ENCODE data around the gene ACAP2. TPM values are rescaled to one million over a fixed set of nuclear protein-coding genes. Genes with fewer than 3 reads are reported as not detected.
"Not testable (repeated sequence)": the region's sequence is repeated elsewhere in the genome, so short reads cannot be mapped to it uniquely, and the experiment has no call there.

Gene ACAP2
- total RNA-seq (2013): 164 TPM
- polyA plus RNA-seq (10 to 100 TPM; 41.5 to 96.5 (median 71.6) TPM), polyA minus RNA-seq (72.0 and 86.0 TPM in 2 replicates), total RNA-seq (106 to 473 (median 368) reads per million in 11 experiments)

- peak within 1 kb of the TSS; percentile 98 for H3K9ac ChIP-seq (ENCODE audit: insufficient read depth, low read length, poor library complexity, severe bottlenecking)
- peak; percentile 99 to 100 (median 99) for DNase-seq
- H3K4me1 ChIP-seq (ENCODE audit: control insufficient read depth in 1 of 2, insufficient read depth in 2 of 2, low read length in 2 of 2): peaks cover 50 to 67% of the 10 kb centered on the region in 2 donors
- WGBS (ENCODE audit: insufficient coverage): under 1% methylated on average over 106 of the region's 106 CpGs
- peaks cover 48% of the 10 kb centered on the region for H4K20me1 ChIP-seq (ENCODE audit: insufficient read depth, low read length)
- peak within 1 kb of the TSS; percentile 85 to 95 (median 87) for H3K4me3 ChIP-seq (replicated peaks in 1 of 3; ENCODE audit: low read depth in 2 of 3, low read length in 3 of 3)
- Mint-ChIP-seq H3K4me1 (peaks cover 62% of the 10 kb centered on the region), H3K4me3 (peak within 1 kb of the TSS; percentile 90 to 96), H3K27ac (peak within 1 kb of the TSS; percentile 92 to 98 (median 97)), H3K36me3 (no peaks in the 10 kb centered on the region), H3K9me3 (no peaks in the 10 kb centered on the region), H3K27me3 (ENCODE audit: low read depth in 3 of 3) (no peaks in the 10 kb centered on the region)
- H2AFZ ChIP-seq (ENCODE audit: insufficient read depth, low read depth, low read length, poor library complexity, severe bottlenecking): peak within 1 kb of the TSS; percentile 78
- no peaks in the 10 kb centered on the region for H3K27me3 ChIP-seq (ENCODE audit: control insufficient read depth in 2 of 2, insufficient read depth in 2 of 2, low read length in 2 of 2)
- H3K9me3 ChIP-seq (replicated peaks in 1 of 2; ENCODE audit: control insufficient read depth in 1 of 2, insufficient read depth in 1 of 2, low read length in 2 of 2): no peaks in the 10 kb centered on the region
- H3K4me2 ChIP-seq (replicated peaks; ENCODE audit: extremely low read depth, low read length, poor library complexity, severe bottlenecking): peak within 1 kb of the TSS; percentile 91
- H3K27ac ChIP-seq (ENCODE audit: low read depth in 1 of 2, low read length in 2 of 2): peak within 1 kb of the TSS; percentile 95
- H3K36me3 ChIP-seq (replicated peaks in 1 of 2; ENCODE audit: control insufficient read depth in 1 of 2, insufficient read depth in 2 of 2, low read length in 2 of 2): no peaks in the 10 kb centered on the region
- intact Hi-C loops (cut with micrococcal nuclease): loop anchor here (5.0 kb wide), 2 partner anchors 100 to 180 kb away; partner anchors contain the start of gene PPP1R2 (in 1 of the 2)
- peaks cover 57% of the 10 kb centered on the region for H3K79me2 ChIP-seq (ENCODE audit: insufficient read depth, low read length)
- TF ChIP-seq CTCF (IDR thresholded peaks at IDR 0.05): no peak
These were observed at the start of gene ACAP2 for GRCh38 chr3:195442573-195443390. Gene ACAP2 (minus strand): TSS chr3:195443020. CDS start chr3:195442847, 173 bp downstream.

- Histone ChIP-seq H3K79me2 (ENCODE audit: insufficient read depth, low read length) (no peaks in the 10 kb centered on the region), H3K36me3 (replicated peaks in 1 of 2; ENCODE audit: control insufficient read depth in 1 of 2, insufficient read depth in 2 of 2, low read length in 2 of 2) (no peaks in the 10 kb centered on the region), H3K9ac (ENCODE audit: insufficient read depth, low read length, poor library complexity, severe bottlenecking) (no peak overlapping the region), H3K4me3 (replicated peaks in 1 of 3; ENCODE audit: low read depth in 2 of 3, low read length in 3 of 3) (no peak overlapping the region), H3K27ac (ENCODE audit: low read depth in 1 of 2, low read length in 2 of 2) (no peak overlapping the region), H2AFZ (ENCODE audit: insufficient read depth, low read depth, low read length, poor library complexity, severe bottlenecking) (no peak overlapping the region), H3K27me3 (ENCODE audit: control insufficient read depth in 2 of 2, insufficient read depth in 2 of 2, low read length in 2 of 2) (no peaks in the 10 kb centered on the region), H3K4me2 (replicated peaks; ENCODE audit: extremely low read depth, low read length, poor library complexity, severe bottlenecking) (no peak overlapping the region), H3K9me3 (replicated peaks in 1 of 2; ENCODE audit: control insufficient read depth in 1 of 2, insufficient read depth in 1 of 2, low read length in 2 of 2) (no peaks in the 10 kb centered on the region), H3K4me1 (ENCODE audit: control insufficient read depth in 1 of 2, insufficient read depth in 2 of 2, low read length in 2 of 2) (no peaks in the 10 kb centered on the region), H4K20me1 (ENCODE audit: insufficient read depth, low read length) (no peaks in the 10 kb centered on the region)
- intact Hi-C loops (cut with micrococcal nuclease): no loop called here
- 100% methylated on average over 1 of the region's 3 CpGs for WGBS (ENCODE audit: insufficient coverage)
- Mint-ChIP-seq H3K4me1 (peaks cover 2% of the 10 kb centered on the region), H3K27me3 (ENCODE audit: low read depth in 3 of 3) (peaks cover 2 to 7% (median 2%) of the 10 kb centered on the region in 3 donors), H3K9me3 (peaks cover 0 to 7% (median 0%) of the 10 kb centered on the region in 7 donors), H3K4me3 (no peak overlapping the region), H3K27ac (no peak overlapping the region), H3K36me3 (no peaks in the 10 kb centered on the region)
- DNase-seq: no peak
- TF ChIP-seq CTCF (IDR thresholded peaks at IDR 0.05): no peak
These were observed 32.8 kb upstream of the ACAP2 start for GRCh38 chr3:195475614-195476013.

- H3K27me3 ChIP-seq (ENCODE audit: control insufficient read depth in 2 of 2, insufficient read depth in 2 of 2, low read length in 2 of 2); H3K27me3 Mint-ChIP-seq (ENCODE audit: low read depth in 3 of 3); H4K20me1 ChIP-seq (ENCODE audit: insufficient read depth, low read length); H3K9ac ChIP-seq (ENCODE audit: insufficient read depth, low read length, poor library complexity, severe bottlenecking); H3K79me2 ChIP-seq (ENCODE audit: insufficient read depth, low read length); H3K4me2 ChIP-seq (replicated peaks; ENCODE audit: extremely low read depth, low read length, poor library complexity, severe bottlenecking); H3K27ac Mint-ChIP-seq; H2AFZ ChIP-seq (ENCODE audit: insufficient read depth, low read depth, low read length, poor library complexity, severe bottlenecking); H3K36me3 ChIP-seq (replicated peaks in 1 of 2; ENCODE audit: control insufficient read depth in 1 of 2, insufficient read depth in 2 of 2, low read length in 2 of 2); intact Hi-C loops (cut with micrococcal nuclease); H3K27ac ChIP-seq (ENCODE audit: low read depth in 1 of 2, low read length in 2 of 2); DNase-seq; H3K9me3 ChIP-seq (replicated peaks in 1 of 2; ENCODE audit: control insufficient read depth in 1 of 2, insufficient read depth in 1 of 2, low read length in 2 of 2); H3K4me1 ChIP-seq (ENCODE audit: control insufficient read depth in 1 of 2, insufficient read depth in 2 of 2, low read length in 2 of 2); H3K4me3 ChIP-seq (replicated peaks in 1 of 3; ENCODE audit: low read depth in 2 of 3, low read length in 3 of 3); H3K36me3 Mint-ChIP-seq; H3K9me3 Mint-ChIP-seq; H3K4me3 Mint-ChIP-seq; H3K4me1 Mint-ChIP-seq: not testable (repeated sequence)
- 95% methylated on average over 7 of the region's 8 CpGs for WGBS (ENCODE audit: insufficient coverage)
These were observed 32.3 kb upstream of the ACAP2 start for GRCh38 chr3:195475116-195475515.
